Activated CD8-positive, alpha-beta T cell treated with anti-CD3 and anti-CD28 coated beads for 36 hours (primary cell): ENCODE data around the gene ZFPL1. TPM values are rescaled to one million over a fixed set of nuclear protein-coding genes. Genes with fewer than 3 reads are reported as not detected.
A peak's percentile ranks its signal among the peaks of the same experiment; 100 is the strongest.

Source experiments
- ATAC-seq: fragments of 200-7000 bp; cut with Tn5 transposase; one replicate; pipeline ENCODE4 v1.10.0; 2021; ENCODE audit warnings: mild to moderate bottlenecking, moderate library complexity
- CTCF ChIA-PET: fragments of 350-600 bp; sonication (Branson Sonifier 250); formaldehyde crosslinking; loops from one replicate; lab custom pipeline; 2021; ENCODE audit warnings: antibody characterized with exemption; lab: Charles Lee
- POLR2A ChIA-PET: fragments of 350-600 bp; sonication (Branson Sonifier 250); formaldehyde crosslinking; loops from one replicate; lab custom pipeline; 2021; ENCODE audit warnings: antibody characterized with exemption; lab: Charles Lee
- DNase-seq: peaks from one replicate; pipeline ENCODE4 v3.0.0-alpha.2; 2020
- H3K27ac Mint-ChIP-seq: one replicate; pipeline ENCODE4 v1.8.0; 2021; ENCODE audit warnings: mild to moderate bottlenecking, mixed read lengths
- H3K27me3 Mint-ChIP-seq: one replicate; pipeline ENCODE4 v1.8.0; 2021; ENCODE audit warnings: mixed read lengths
- H3K36me3 Mint-ChIP-seq: one replicate; pipeline ENCODE4 v1.8.0; 2021; ENCODE audit warnings: low read depth, mixed read lengths
- H3K4me1 Mint-ChIP-seq: one replicate; pipeline ENCODE4 v1.8.0; 2021; ENCODE audit warnings: low read depth, mixed read lengths
- H3K4me3 Mint-ChIP-seq: one replicate; pipeline ENCODE4 v1.8.0; 2021; ENCODE audit warnings: mild to moderate bottlenecking, moderate library complexity, mixed read lengths
- H3K9me3 Mint-ChIP-seq: one replicate; pipeline ENCODE4 v1.8.0; 2021; ENCODE audit warnings: mixed read lengths
- intact Hi-C: fragments of 100-400 bp; cut with micrococcal nuclease; formaldehyde crosslinking; loops from one replicate; pipeline ENCODE4 v1.10.0; 2022
- total RNA-seq, 2 experiments: library from RNA; stranded (reverse); gene quantifications; one replicate each; pipeline ENCODE4 v1.2.3, GENCODE V29; 2021
- TF ChIP-seq, protein P1 (sequence below): fragments of 200-600 bp; IDR thresholded peaks from one replicate; pipeline ENCODE4 v1.8.0; 2022; ENCODE audit warnings: antibody characterized with exemption, mild to moderate bottlenecking

Gene ZFPL1
- 10 to 100 TPM; 27.1 to 28.2 TPM for total RNA-seq

DNA sequence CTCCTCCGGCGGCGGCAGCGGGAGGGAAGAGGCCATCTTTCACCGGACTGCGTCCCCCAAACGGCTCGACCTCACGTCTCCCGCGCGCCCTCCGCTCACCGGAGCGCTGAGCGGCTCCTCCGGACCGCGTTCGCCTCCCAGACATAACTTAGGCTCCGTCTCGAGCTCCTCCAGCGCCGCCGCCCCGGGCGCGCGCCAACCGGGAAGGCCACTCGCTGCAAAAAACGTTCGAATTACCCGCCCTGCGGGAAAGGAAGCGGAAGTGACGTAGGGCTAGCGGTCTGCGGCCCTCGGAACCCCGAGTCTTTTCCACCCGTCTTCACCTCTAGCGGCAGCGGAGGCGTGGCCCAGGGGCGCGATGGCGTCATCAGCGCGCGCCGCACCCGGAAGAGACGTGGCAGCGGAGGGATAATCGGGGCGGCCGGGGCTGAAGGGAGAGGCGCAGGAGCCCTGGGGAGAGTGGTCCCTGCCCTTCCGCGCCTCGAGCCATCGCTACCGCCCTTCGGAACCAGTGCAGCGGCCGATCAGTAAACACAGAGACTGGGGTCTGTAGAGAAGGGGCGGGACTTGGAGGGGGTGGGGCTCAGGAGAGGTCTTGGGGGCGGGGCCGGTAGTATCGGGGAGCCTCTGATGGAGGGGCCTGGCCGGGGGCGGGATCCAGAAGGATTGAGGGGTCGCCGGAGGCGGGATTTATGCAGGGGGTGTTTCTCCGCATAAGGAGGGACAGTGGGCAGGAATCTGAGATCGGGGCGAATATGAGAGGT lies at the start of gene ZFPL1, which contains the start of gene CDCA5:
TSS of gene ZFPL1 (plus strand) at position 389 of the 764 bp plus-strand sequence. CDS start 477 bp downstream, outside the sequence.
TSS of gene CDCA5 (minus strand) at position 207 of the 764 bp plus-strand sequence. CDS start at position 145, 62 bp downstream.
- Mint-ChIP-seq H3K27ac (peak within 1 kb of the TSS; percentile 98), H3K4me3 (peak within 1 kb of the TSS; percentile 99), H3K27me3 (no peaks in the 10 kb centered on the region), H3K9me3 (no peaks in the 10 kb centered on the region), H3K36me3 (peaks cover 49% of the 10 kb centered on the region), H3K4me1 (peaks cover 35% of the 10 kb centered on the region)
- ATAC-seq = peak; percentile 82
- ChIA-PET CTCF (interaction anchor here (1.4 to 1.6 kb wide), 5 partner anchors 15 to 70 kb away, joined by 5 to 10 read pairs (median 6); partner anchors contain the start of genes ARL2, FAU, MRPL49 and ZNHIT2), POLR2A (interaction anchor here (0.6 to 2.6 kb wide), 13 partner anchors 8 to 643 kb away, joined by 3 to 13 read pairs (median 4); partner anchors contain the start of genes SAC3D1, SNX15, VPS51 and ZNHIT2)
- intact Hi-C loops = loop anchor here (5.0 kb wide), 1 partner anchor 62 kb away; no protein-coding TSS in a partner anchor
- TF ChIP-seq, protein P1, sequence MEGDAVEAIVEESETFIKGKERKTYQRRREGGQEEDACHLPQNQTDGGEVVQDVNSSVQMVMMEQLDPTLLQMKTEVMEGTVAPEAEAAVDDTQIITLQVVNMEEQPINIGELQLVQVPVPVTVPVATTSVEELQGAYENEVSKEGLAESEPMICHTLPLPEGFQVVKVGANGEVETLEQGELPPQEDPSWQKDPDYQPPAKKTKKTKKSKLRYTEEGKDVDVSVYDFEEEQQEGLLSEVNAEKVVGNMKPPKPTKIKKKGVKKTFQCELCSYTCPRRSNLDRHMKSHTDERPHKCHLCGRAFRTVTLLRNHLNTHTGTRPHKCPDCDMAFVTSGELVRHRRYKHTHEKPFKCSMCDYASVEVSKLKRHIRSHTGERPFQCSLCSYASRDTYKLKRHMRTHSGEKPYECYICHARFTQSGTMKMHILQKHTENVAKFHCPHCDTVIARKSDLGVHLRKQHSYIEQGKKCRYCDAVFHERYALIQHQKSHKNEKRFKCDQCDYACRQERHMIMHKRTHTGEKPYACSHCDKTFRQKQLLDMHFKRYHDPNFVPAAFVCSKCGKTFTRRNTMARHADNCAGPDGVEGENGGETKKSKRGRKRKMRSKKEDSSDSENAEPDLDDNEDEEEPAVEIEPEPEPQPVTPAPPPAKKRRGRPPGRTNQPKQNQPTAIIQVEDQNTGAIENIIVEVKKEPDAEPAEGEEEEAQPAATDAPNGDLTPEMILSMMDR = no peak
- DNase-seq = peak; percentile 96

DNA sequence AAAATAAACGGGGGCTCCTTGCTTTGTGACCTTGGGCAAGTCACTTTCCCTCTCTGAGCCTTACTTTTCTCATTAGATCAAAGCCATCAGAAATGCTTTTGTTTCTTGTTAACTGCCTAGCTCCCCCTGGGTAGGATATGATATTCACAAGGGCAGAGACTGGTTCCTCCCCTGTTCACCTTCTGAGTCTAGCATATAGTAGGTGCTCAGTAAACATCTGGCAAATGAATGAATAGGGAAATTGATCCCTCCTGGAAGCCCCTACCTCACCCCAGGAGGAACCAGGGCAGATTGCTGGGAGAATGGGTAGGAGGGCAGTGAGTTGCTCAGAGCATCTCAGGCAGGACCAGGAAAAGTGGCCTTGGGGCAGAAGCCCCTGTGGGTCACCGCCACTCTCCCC lies 49.6 kb upstream of the ZFPL1 start:
- intact Hi-C loops = no loop called here
- ChIA-PET POLR2A (no interaction called here), CTCF (no interaction called here)
- TF ChIP-seq, protein P1 = no peak
- Mint-ChIP-seq H3K36me3 (no peaks in the 10 kb centered on the region), H3K4me1 (no peaks in the 10 kb centered on the region), H3K4me3 (no peak overlapping the region), H3K9me3 (no peaks in the 10 kb centered on the region), H3K27me3 (no peaks in the 10 kb centered on the region), H3K27ac (no peak overlapping the region)
- ATAC-seq (no peak), DNase-seq (no peak)

DNA sequence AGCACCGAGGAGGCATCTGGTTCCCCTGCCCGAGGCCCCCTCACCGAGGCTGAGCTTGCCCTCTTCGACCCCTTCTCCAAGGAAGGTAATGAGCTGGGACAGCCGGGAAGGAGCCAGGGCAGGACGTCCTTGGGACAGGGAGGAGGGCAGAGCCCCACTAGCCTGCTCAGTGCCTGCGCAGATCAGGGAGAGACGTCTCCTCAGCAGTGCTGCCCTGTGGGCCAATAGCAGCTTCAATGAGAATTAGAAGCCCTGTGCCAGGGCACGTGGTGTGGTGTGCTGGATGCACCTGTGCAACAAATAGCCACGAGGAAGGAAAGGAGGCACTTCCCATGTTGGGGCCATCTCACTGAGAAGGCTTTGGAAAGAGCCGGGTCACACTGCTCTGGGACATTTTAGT lies 48.4 kb upstream of the ZFPL1 start:
- ChIA-PET POLR2A (interaction anchor here (0.7 to 0.9 kb wide), 2 partner anchors 21 to 61 kb away, joined by 3 read pairs; partner anchors contain the start of genes ARL2 and VPS51), CTCF (interaction anchor here (1.3 kb wide), 1 partner anchor 81 kb away, joined by 4 read pairs; no protein-coding TSS in a partner anchor)
- Mint-ChIP-seq H3K4me3 (no peak overlapping the region), H3K27ac (no peak overlapping the region), H3K36me3 (no peaks in the 10 kb centered on the region), H3K4me1 (peaks cover 1% of the 10 kb centered on the region), H3K27me3 (no peaks in the 10 kb centered on the region), H3K9me3 (no peaks in the 10 kb centered on the region)
- DNase-seq (no peak), ATAC-seq (no peak)
- TF ChIP-seq, protein P1 = no peak
- intact Hi-C loops = no loop called here

DNA sequence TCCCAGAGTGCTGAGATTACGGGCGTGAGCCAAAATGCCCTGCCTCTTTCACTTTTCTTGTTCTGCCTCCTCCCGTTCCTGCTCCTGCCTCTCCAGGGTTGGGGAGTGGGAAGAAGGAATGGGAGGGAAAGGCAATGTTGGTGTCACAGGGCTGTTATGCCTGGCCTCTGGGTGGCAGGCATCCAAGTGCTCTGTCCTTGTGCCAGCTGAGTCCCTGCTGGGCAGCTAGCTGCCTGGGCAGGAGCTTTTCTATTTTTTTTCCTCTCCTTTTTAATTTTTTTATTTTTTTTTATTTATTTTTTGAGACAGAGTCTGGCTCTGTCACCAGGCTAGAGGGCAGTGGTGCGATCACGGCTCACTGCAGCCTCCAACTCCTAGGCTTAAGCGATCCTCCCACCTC lies 47.1 kb upstream of the ZFPL1 start:
- Mint-ChIP-seq H3K4me1 (peaks cover 2% of the 10 kb centered on the region), H3K9me3 (no peaks in the 10 kb centered on the region), H3K27ac (no peak overlapping the region), H3K27me3 (no peaks in the 10 kb centered on the region), H3K36me3 (no peaks in the 10 kb centered on the region), H3K4me3 (no peak overlapping the region)
- ATAC-seq (no peak), DNase-seq (no peak)
- intact Hi-C loops = no loop called here
- TF ChIP-seq, protein P1 = no peak
- POLR2A ChIA-PET = no interaction called here
- CTCF ChIA-PET = interaction anchor here (1.7 kb wide), 1 partner anchor 8 kb away, joined by 5 read pairs; no protein-coding TSS in a partner anchor
